DND-41 (cell line): ENCODE results near the gene RAPGEF1.

Experiments
- ATAC-seq: fragments of 200-7000 bp; cut with Tn5 transposase; 3 replicates; pipeline ENCODE4 v1.9.1; 2021; ENCODE audit warnings: low read depth; ENCODE audit not compliant: insufficient read depth
- DNase-seq: peaks from one replicate; pipeline ENCODE4 v3.0.0-alpha.2; 2020
- H2AFZ ChIP-seq: 2 replicates; pipeline ENCODE4 v1.6.0; 2012; ENCODE audit warnings: low read depth, low read length
- H3K27ac ChIP-seq: 2 replicates; pipeline ENCODE4 v1.5.1; 2012; ENCODE audit warnings: low read length, inconsistent platforms
- H3K27me3 ChIP-seq: fragments of 200-600 bp; sonication (generic); 2 replicates; pipeline ENCODE4 v1.6.0; 2012; ENCODE audit warnings: low read length, mild to moderate bottlenecking, inconsistent platforms; ENCODE audit not compliant: insufficient read depth, poor library complexity
- H3K36me3 ChIP-seq: 2 replicates; pipeline ENCODE4 v1.5.1; 2012; ENCODE audit warnings: low read length, inconsistent platforms; ENCODE audit not compliant: insufficient read depth
- H3K4me1 ChIP-seq: 2 replicates; pipeline ENCODE4 v1.5.1; 2012; ENCODE audit warnings: mild to moderate bottlenecking, low read length; ENCODE audit not compliant: insufficient read depth
- H3K4me2 ChIP-seq: 2 replicates; pipeline ENCODE4 v1.6.0; 2012; ENCODE audit warnings: mild to moderate bottlenecking, moderate library complexity, low read length, inconsistent platforms; ENCODE audit not compliant: insufficient read depth
- H3K4me3 ChIP-seq, 2 experiments: fragments of 200-600 bp in 1 of 2; shearing (Covaris generic) in 1 of 2; 2 replicates each; pipeline ENCODE4 v1.5.1; 2012 to 2016; ENCODE audit warnings: inconsistent platforms in 2 of 2, low read length in 2 of 2, mild to moderate bottlenecking in 2 of 2, low read depth in 1 of 2, moderate library complexity in 1 of 2
- H3K79me2 ChIP-seq: 2 replicates; pipeline ENCODE4 v1.6.0; 2012; ENCODE audit warnings: low read length, inconsistent platforms; ENCODE audit not compliant: insufficient read depth
- H3K9ac ChIP-seq: 2 replicates; pipeline ENCODE4 v1.6.0; 2012; ENCODE audit warnings: low read depth, mild to moderate bottlenecking, inconsistent platforms, low read length, moderate library complexity
- H3K9me3 ChIP-seq: 2 replicates; pipeline ENCODE4 v1.5.1; 2012; ENCODE audit warnings: low read length, moderate library complexity, mild to moderate bottlenecking, inconsistent platforms; ENCODE audit not compliant: insufficient read depth, severe bottlenecking
- H4K20me1 ChIP-seq: 2 replicates; pipeline ENCODE4 v1.6.0; 2012; ENCODE audit warnings: low read length; ENCODE audit not compliant: insufficient read depth
- EZH2 ChIP-seq: IDR thresholded peaks from 3 replicates; pipeline ENCODE4 v1.6.1; 2012; ENCODE audit warnings: borderline replicate concordance, low read depth, mild to moderate bottlenecking, moderate library complexity, low read length, inconsistent platforms; ENCODE audit not compliant: severe bottlenecking
- TF ChIP-seq, protein P1 (sequence below): IDR thresholded peaks from 2 replicates; pipeline ENCODE4 v1.5.1; 2012; ENCODE audit warnings: borderline replicate concordance, low read length, moderate library complexity, mild to moderate bottlenecking; ENCODE audit not compliant: poor library complexity, severe bottlenecking; ENCODE audit errors: extremely low read depth

Gene RAPGEF1

DNA sequence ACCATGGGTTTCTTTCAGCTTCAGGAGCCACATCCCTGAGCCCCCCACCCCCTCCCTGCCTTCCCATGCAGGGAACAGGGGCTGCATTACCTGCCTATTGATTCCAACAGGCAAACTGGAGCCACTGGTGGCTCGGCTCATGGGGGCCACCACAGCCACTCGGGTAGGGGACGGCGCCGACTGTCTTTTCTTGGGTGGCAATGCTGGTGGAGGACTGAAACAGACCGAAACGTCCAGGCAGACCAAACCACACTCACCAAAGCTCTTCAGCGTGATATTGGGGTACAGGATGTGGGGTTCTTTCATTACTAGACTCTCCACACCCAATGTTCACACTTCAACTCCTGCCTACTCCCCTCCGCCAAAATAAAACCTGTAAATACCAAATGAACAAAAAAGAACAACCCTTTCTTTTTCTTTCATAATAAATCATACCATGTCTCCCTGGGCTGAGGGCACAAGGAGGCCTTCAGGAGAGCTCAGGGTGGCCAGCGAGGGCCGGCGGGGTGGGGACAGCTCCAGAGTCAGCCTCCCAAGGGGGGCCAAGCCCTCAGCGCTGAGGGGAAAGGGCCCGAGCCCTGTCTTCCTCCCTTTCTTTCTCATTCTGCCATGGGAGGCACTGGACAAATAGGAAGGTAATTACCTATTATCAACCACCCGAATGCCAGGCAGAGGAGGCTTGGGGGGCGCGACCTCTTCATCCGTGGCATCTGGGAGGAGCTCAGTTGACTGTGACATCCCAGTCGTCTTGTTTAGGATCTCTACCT lies 111.2 kb downstream of the RAPGEF1 start:
- Histone ChIP-seq H3K4me2 (no peak overlapping the region), H3K4me3 (no peak overlapping the region), H3K79me2 (no peaks in the 10 kb centered on the region), H3K9me3 (no peaks in the 10 kb centered on the region), H4K20me1 (no peaks in the 10 kb centered on the region), H3K27me3 (no peaks in the 10 kb centered on the region), H2AFZ (no peak overlapping the region), H3K4me1 (no peaks in the 10 kb centered on the region), H3K36me3 (peaks cover 41% of the 10 kb centered on the region), H3K9ac (no peak overlapping the region), H3K27ac (no peak overlapping the region)
- no peak for DNase-seq
- ATAC-seq: no peak
- TF ChIP-seq, protein P1, sequence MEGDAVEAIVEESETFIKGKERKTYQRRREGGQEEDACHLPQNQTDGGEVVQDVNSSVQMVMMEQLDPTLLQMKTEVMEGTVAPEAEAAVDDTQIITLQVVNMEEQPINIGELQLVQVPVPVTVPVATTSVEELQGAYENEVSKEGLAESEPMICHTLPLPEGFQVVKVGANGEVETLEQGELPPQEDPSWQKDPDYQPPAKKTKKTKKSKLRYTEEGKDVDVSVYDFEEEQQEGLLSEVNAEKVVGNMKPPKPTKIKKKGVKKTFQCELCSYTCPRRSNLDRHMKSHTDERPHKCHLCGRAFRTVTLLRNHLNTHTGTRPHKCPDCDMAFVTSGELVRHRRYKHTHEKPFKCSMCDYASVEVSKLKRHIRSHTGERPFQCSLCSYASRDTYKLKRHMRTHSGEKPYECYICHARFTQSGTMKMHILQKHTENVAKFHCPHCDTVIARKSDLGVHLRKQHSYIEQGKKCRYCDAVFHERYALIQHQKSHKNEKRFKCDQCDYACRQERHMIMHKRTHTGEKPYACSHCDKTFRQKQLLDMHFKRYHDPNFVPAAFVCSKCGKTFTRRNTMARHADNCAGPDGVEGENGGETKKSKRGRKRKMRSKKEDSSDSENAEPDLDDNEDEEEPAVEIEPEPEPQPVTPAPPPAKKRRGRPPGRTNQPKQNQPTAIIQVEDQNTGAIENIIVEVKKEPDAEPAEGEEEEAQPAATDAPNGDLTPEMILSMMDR: no peak
- TF ChIP-seq EZH2: no peak

DNA sequence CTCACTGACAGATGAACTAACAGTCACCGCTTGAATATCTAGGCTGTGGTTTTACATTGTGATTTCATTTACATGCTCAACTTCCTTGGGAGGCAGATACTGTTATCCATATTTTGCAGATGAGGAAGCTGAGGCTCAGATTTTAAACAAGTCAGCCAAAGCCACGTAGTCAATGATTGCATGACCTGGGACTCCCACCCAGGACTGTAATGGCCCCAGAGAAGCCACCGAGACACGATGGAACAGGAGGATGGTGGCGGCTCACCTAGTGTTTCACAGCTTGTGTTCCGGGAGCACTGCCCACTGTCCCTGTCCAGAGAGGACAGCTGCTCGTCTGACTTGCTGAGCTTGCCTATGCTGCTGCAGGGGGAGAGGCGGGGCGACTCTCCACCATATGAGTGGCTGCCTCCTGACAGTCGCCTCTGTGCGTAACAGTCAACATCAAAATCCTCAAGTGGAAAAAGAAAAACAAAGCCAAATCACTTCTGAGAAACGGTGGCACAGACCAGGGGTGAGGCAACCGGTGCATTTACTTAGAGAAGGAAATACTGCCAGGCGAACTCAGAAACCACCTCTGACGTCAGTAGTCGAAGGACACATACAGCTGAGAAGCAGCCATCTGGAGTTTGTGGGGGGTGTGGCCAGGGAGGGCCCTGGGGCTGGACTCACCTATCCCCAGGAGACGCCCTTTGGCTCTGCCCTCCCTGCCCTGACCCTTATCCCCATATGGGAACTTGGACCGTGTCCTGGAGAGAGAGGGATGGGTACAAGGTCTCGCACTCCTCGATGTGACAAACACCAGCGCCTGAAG lies 112.0 kb downstream of the RAPGEF1 start:
- Histone ChIP-seq H3K9ac (no peak overlapping the region), H3K27ac (no peak overlapping the region), H3K4me3 (no peak overlapping the region), H3K4me2 (no peak overlapping the region), H3K27me3 (no peaks in the 10 kb centered on the region), H3K9me3 (no peaks in the 10 kb centered on the region), H3K79me2 (no peaks in the 10 kb centered on the region), H3K36me3 (peaks cover 38% of the 10 kb centered on the region), H4K20me1 (no peaks in the 10 kb centered on the region), H3K4me1 (no peaks in the 10 kb centered on the region), H2AFZ (no peak overlapping the region)
- DNase-seq (no peak), ATAC-seq (no peak)
- no peak for TF ChIP-seq EZH2
- TF ChIP-seq, protein P1: no peak

DNA sequence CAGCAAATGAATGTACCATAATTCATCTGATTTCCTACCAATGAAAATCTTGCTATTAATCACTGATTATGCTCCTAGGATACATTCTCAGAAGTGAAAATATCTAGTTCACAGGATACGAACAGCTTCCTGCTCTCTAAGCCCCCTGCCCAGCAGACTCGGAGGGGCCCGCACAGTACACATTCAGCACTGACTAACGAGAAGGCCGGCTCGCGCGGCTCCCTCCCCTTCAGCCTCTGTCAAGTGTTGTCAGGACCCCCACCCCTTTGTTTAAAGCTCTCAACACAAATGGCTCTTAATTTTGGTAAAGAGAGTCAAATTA lies 112.6 kb downstream of the RAPGEF1 start:
- Histone ChIP-seq H3K79me2 (no peaks in the 10 kb centered on the region), H3K4me3 (no peak overlapping the region), H3K9me3 (no peaks in the 10 kb centered on the region), H2AFZ (no peak overlapping the region), H3K4me1 (no peaks in the 10 kb centered on the region), H3K4me2 (no peak overlapping the region), H3K36me3 (peaks cover 39% of the 10 kb centered on the region), H3K27ac (no peak overlapping the region), H3K27me3 (no peaks in the 10 kb centered on the region), H4K20me1 (no peaks in the 10 kb centered on the region), H3K9ac (no peak overlapping the region)
- ATAC-seq (no peak), DNase-seq (no peak)
- TF ChIP-seq, protein P1: no peak
- TF ChIP-seq EZH2: no peak
